OCI-LY1 (cell line): ENCODE measurements around the gene LINGO3.

Experiments
- EZH2 ChIP-seq: fragments of 200-600 bp; sonication (generic), shearing (Covaris generic); IDR thresholded peaks from 2 replicates; pipeline ENCODE4 v1.8.0; 2017; ENCODE audit warnings: borderline replicate concordance, mixed run types, mild to moderate bottlenecking, antibody characterized with exemption, low read length, moderate library complexity, mixed read lengths
- TF ChIP-seq, protein P1 (sequence below): fragments of 200-600 bp; sonication (generic), shearing (Covaris generic); IDR thresholded peaks from 2 replicates; pipeline ENCODE4 v1.5.1; 2017; ENCODE audit warnings: mild to moderate bottlenecking, antibody characterized with exemption, low read length, moderate library complexity, mixed read lengths

DNA sequence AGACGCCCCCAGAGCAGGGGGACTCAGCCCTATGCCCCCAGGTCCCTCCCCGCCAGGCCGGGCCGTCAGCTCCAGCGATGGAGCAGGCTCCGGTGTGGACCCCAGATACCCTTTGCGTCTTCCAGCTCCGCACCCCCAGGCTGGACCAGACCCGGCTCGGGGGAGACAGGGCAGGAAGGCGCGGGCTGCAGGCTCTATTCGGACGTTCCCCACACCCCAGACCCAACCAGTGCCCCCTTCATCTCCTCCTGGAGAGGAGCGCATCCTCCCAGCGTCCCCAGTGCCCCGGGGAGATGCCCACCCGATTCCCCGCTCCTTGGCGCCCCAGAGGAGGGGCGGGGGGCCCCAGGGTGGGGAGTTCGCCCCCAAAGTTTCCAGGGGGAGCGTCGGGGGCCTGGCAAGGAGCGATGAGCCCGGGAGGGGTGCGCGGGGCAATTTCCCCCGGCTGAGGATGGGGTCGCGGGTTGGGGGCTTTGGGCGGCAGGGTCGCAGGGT is 389 bp downstream of the LINGO3 start:
- TF ChIP-seq, protein P1, sequence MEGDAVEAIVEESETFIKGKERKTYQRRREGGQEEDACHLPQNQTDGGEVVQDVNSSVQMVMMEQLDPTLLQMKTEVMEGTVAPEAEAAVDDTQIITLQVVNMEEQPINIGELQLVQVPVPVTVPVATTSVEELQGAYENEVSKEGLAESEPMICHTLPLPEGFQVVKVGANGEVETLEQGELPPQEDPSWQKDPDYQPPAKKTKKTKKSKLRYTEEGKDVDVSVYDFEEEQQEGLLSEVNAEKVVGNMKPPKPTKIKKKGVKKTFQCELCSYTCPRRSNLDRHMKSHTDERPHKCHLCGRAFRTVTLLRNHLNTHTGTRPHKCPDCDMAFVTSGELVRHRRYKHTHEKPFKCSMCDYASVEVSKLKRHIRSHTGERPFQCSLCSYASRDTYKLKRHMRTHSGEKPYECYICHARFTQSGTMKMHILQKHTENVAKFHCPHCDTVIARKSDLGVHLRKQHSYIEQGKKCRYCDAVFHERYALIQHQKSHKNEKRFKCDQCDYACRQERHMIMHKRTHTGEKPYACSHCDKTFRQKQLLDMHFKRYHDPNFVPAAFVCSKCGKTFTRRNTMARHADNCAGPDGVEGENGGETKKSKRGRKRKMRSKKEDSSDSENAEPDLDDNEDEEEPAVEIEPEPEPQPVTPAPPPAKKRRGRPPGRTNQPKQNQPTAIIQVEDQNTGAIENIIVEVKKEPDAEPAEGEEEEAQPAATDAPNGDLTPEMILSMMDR = no peak
- TF ChIP-seq EZH2 = no peak
